ENCODE measurements around the gene CDC45.

DNA sequence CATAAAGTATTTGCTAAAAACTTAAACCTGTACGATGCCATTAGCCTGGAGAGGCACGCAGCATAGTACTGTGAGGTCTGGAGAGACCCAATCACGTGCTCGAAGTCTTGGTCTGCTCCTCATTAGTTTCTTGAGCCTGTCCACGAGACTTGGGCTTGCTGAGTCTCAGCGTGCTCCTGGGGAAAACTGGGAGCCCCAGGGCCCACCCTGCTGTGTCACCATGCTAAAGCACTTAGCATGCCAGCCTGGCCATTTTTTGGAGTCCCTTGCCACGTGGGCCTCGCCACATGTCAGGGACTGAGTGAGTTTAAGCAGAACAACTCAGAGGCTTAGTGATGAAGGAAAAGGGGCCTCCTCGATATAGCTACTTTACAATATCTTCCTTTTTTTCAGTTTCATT, 2.6 kb downstream of the CDC45 start:
- no peak for TF ChIP-seq YY1 (IDR thresholded peaks at IDR 0.05; ENCODE audit: insufficient read depth, insufficient read length)
- no peak for TF ChIP-seq ZNF274 (IDR thresholded peaks at IDR 0.05; ENCODE audit: low read depth, low read length)
- TF ChIP-seq SUZ12 (IDR thresholded peaks at IDR 0.05; ENCODE audit: extremely low read depth, insufficient read depth, insufficient read length): no peak

All from NT2/D1 (cell line).